ENCODE data around the gene ATP5PF. TPM values are rescaled to one million over a fixed set of nuclear protein-coding genes. Genes with fewer than 3 reads are reported as not detected.

ATP5PF gene
- total RNA-seq, 1 experiment from 2014 or later, result 104 TPM

Other genes starting within 250 kb of the ATP5PF start
- gene MRPL39, start 127.4 kb downstream of the ATP5PF start, total RNA-seq (2014; rRNA removed; shearing (Covaris generic)), result 64.2 and 66.2 TPM in 2 replicates
- 0.25 TPM in 1 of 2 replicates, not detected in the other for gene JAM2, start 95.6 kb downstream of the ATP5PF start, total RNA-seq (2014; rRNA removed; shearing (Covaris generic))
- 22.2 and 24.1 TPM in 2 replicates for gene GABPA, start 68 bp upstream of the ATP5PF start, total RNA-seq (2014; rRNA removed; shearing (Covaris generic))